ENCODE data around the gene ADAMTS3.

The ADAMTS3 gene

GRCh38 chr4:72568959-72569718 is at the start of gene ADAMTS3:
Gene ADAMTS3 (minus strand): TSS chr4:72569221. CDS start chr4:72568762, 459 bp downstream.
- no peak for DNase-seq

GRCh38 chr4:72613959-72614358 is 44.9 kb upstream of the ADAMTS3 start:
- no peak for DNase-seq

GRCh38 chr4:72606751-72607150 is 37.7 kb upstream of the ADAMTS3 start:
- DNase-seq = no peak

- no peak for DNase-seq
Measured at GRCh38 chr4:72604324-72604723, 35.3 kb upstream of the ADAMTS3 start.

- no peak for DNase-seq
Measured at GRCh38 chr4:72602396-72603376, 33.7 kb upstream of the ADAMTS3 start.

GRCh38 chr4:72591547-72592454 is 22.8 kb upstream of the ADAMTS3 start:
- DNase-seq = no peak

- DNase-seq = no peak
Measured at GRCh38 chr4:72587334-72587733, 18.3 kb upstream of the ADAMTS3 start.

GRCh38 chr4:72582853-72583252 is 13.8 kb upstream of the ADAMTS3 start:
- no peak for DNase-seq

GRCh38 chr4:72577211-72577610 is 8.2 kb upstream of the ADAMTS3 start:
- no peak for DNase-seq

- DNase-seq = no peak
Measured at GRCh38 chr4:72571337-72571736, 2.3 kb upstream of the ADAMTS3 start.

- no peak for DNase-seq
Measured at GRCh38 chr4:72569719-72570235, 756 bp upstream of the ADAMTS3 start.

- no peak for DNase-seq
Measured at GRCh38 chr4:72567821-72568675, 973 bp downstream of the ADAMTS3 start.

- no peak for DNase-seq
Measured at GRCh38 chr4:72567036-72567435, 2.0 kb downstream of the ADAMTS3 start.

GRCh38 chr4:72566464-72566972 is 2.5 kb downstream of the ADAMTS3 start:
- no peak for DNase-seq

GRCh38 chr4:72564789-72565188 is 4.2 kb downstream of the ADAMTS3 start:
- DNase-seq = no peak

- no peak for DNase-seq
Measured at GRCh38 chr4:72564184-72564583, 4.8 kb downstream of the ADAMTS3 start.

GRCh38 chr4:72558655-72559054 is 10.4 kb downstream of the ADAMTS3 start:
- no peak for DNase-seq

GRCh38 chr4:72557021-72557420 is 12.0 kb downstream of the ADAMTS3 start:
- no peak for DNase-seq

- no peak for DNase-seq
Measured at GRCh38 chr4:72555377-72555831, 13.6 kb downstream of the ADAMTS3 start.

- DNase-seq = no peak
Measured at GRCh38 chr4:72553540-72554337, 15.3 kb downstream of the ADAMTS3 start.
